Stimulated activated CD4-positive, alpha-beta T cell treated with anti-CD3 and anti-CD28 coated beads, TNF-alpha, amount 100 ng/mL, for 24 hours (primary cell): ENCODE data around the gene SBK2.
"Not testable (repeated sequence)": the region's sequence is repeated elsewhere in the genome, so short reads cannot be mapped to it uniquely, and the experiment has no call there.

Experiments
- DNase-seq, 3 experiments: peaks; one replicate each; pipeline ENCODE4 v3.0.0-alpha.2; 2020; ENCODE audit warnings: low read depth in 3 of 3

Gene SBK2, protein sequence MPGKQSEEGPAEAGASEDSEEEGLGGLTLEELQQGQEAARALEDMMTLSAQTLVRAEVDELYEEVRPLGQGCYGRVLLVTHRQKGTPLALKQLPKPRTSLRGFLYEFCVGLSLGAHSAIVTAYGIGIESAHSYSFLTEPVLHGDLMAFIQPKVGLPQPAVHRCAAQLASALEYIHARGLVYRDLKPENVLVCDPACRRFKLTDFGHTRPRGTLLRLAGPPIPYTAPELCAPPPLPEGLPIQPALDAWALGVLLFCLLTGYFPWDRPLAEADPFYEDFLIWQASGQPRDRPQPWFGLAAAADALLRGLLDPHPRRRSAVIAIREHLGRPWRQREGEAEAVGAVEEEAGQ

GRCh38 chr19:55536951-55537740 lies at the start of gene SBK2:
Gene SBK2 (minus strand): TSS chr19:55537133. CDS start chr19:55536294, 839 bp downstream.
- DNase-seq, result no peak

- peak in 2 of 3 experiments; percentile 41 to 59 for DNase-seq
These were observed 48.9 kb upstream of the SBK2 start for GRCh38 chr19:55585658-55586339.

- DNase-seq, result no peak
These were observed 47.9 kb upstream of the SBK2 start for GRCh38 chr19:55584871-55585270.

DNA sequence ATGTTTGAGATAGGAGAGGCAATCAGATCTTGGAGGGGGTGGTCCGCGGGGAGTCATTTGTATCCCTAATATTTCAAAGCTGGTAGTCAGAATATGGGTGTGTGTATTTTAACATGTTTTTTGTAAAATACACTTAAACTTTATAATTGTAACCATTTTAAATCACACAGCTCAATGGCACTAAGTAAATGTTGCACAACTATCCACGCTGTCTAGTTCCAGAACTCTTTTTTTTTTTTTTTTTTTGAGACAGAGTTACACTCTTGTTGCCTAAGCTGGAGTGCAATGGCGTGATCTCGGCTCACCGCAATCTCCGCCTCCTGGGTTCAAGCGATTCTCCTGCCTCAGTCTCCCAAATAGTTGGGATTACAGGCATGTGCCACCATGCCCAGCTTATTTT lies 47.0 kb upstream of the SBK2 start:
- not testable (repeated sequence) for DNase-seq

DNA sequence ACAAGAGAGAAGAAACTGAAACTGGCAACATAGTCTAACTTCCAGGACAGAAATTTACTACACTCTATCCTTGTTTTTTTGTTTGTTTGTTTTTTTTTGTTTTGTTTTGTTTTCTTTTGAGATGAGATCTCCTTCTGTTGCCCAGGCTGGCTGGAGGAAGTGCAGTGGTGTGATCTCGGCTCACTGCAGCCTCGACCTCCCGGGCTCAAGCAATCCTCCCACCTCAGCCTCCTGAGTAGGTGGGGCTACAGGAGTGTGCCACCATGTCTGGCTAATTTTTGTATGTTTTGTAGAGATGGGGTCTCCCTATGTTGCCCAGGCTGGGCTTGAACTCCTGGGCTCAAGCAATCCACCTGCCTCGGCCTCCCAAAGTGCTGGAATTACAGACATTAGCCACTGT lies 45.4 kb upstream of the SBK2 start:
- DNase-seq, result not testable (repeated sequence)

- no peak for DNase-seq
These were observed 44.9 kb upstream of the SBK2 start for GRCh38 chr19:55581823-55582223.

- DNase-seq, result peak in 1 of 3 experiments; percentile 16
These were observed 44.4 kb upstream of the SBK2 start for GRCh38 chr19:55581145-55581822.

- peak; percentile 72 to 84 (median 76) for DNase-seq
These were observed 43.8 kb upstream of the SBK2 start, which contains the start of gene ZNF579 for GRCh38 chr19:55580628-55581144. Gene ZNF579 (minus strand): TSS chr19:55580848. CDS start chr19:55579639, 1,209 bp downstream.

DNA sequence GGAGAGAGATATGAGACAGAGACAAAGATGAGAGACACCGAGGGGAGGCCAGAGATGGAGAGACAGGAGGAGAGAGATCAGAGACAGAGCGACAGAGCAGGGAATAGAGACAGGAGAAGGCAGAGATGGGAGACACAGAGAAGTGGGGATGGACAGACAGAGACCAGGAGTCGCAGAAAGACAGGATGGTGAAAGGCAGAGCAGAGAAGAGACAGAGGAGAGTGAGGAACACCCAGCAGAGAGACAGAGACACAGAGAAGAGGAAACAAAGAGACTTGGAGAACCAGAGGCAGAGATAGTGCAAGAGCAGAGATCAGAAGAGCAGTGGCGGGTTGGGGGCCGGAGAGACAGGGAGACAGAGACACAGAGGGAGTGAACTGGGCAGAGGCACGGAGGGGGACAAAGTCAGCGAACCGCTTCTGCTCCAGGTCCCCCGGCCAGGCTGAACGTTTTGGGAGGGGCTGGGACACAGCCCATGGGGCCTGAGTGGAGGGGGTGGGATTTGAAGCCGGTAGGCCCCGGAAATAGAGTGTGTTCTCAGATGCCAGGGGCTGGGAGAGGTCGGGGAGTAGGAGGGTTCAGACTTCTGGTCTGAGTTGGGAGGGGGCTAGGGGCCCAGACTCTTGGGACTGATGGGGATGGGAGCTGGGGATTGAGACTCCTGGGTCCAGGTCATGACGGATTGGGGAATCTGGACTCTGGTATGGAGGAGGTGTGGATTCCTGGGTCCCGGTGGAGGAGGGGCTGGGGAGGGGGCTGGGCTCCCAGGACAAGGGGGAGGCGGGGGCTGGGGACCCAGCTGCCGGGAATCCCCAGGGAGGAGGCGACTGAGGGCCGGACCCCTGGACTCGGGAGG lies 43.1 kb upstream of the SBK2 start:
- DNase-seq, result no peak

- DNase-seq, result no peak
These were observed 42.1 kb upstream of the SBK2 start for GRCh38 chr19:55578761-55579747.

- DNase-seq, result no peak
These were observed 41.3 kb upstream of the SBK2 start for GRCh38 chr19:55578031-55578760.

DNA sequence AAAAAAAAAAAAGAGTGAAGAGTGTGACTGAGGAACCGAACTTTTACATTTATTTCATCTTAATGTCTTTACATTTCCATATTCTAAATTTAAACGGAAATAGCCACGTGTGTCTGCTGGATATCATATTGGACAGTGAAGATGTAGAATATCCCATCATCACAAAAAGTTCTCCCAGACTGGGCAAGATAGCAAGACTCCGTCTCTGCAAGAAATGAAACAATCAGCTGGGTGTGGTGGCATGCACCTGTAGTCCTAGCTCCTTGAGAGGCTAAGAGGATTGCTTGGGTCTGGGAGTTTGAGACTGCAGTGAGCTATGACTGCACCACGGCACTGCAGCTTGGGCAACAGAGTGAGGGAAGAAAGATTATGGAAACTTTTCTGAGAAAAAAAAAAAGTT lies 39.8 kb upstream of the SBK2 start:
- no peak for DNase-seq

- not testable (repeated sequence) for DNase-seq
These were observed 37.0 kb upstream of the SBK2 start for GRCh38 chr19:55573929-55574328.

GRCh38 chr19:55569477-55569876 lies 32.5 kb upstream of the SBK2 start:
- not testable (repeated sequence) for DNase-seq

- DNase-seq, result no peak
These were observed 30.9 kb upstream of the SBK2 start for GRCh38 chr19:55567708-55568328.

DNA sequence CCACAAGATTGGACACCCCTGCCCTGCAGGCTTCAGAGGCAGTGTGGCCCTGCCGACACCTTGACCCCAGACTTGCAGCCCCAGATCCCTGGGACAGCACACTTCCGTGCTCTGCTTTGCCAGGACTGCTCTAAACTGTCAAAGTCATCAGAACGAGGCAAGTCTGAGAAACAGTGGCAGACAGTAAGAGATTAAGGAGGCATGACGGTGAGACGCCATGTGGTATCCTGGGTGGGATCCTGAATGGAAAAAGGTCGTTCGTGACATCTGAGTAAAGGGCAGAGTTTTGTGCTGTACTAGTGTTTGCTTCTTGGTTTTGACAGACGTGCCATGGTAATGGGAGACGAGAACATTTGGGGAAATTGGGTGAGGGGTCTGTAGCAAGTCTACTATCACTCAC lies 29.9 kb upstream of the SBK2 start:
- no peak for DNase-seq

DNA sequence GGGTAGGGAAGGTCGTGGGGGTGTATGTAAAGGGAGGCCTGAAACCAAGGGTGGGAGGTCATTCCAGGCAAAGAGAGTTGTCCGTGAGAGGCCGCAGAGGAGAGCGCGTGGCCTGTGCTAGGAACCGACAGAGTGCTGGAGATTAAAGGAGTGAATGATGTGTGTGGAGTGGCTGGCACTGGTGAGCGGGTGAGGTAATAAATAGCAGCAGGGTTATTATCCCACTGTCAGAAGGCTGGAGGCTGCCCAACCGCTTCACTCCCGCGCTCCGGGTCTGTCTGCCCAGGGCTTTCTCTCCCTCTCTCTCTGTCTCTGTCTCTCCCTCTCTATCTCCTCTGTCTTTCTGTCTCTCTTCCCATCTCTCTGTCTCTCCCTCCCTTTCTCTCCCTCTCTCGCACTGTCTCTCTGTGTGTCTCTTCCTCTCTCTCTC lies 26.3 kb upstream of the SBK2 start:
- DNase-seq, result no peak

DNA sequence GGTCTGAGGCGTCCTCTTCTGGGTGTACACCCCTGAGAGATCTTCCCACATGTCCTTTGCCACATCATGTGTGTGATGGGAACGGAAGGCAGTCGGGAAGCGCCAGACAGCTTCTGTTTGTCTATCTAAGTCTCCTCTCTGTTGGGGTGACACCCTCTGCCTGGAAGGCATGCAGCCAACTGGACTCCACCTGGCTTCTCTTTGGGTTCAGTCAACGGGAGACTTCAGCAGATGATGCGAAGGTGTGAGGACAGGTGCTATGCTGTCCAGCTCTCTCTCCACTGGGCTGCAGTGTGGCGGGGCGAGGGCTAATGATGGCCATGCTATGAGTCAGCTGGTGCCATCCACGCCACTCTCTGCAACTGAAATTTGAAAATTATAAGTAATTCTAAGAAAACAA lies 22.8 kb upstream of the SBK2 start:
- DNase-seq, result no peak
